ENCODE data around the gene GSTA1.
"Not testable (repeated sequence)": the region's sequence is repeated elsewhere in the genome, so short reads cannot be mapped to it uniquely, and the experiment has no call there.

The GSTA1 gene

GRCh38 chr6:52753137-52753536, 50.5 kb downstream of the GSTA1 start:
- DNase-seq, result not testable (repeated sequence)

- DNase-seq, result no peak
Observed at GRCh38 chr6:52752310-52752709, 51.3 kb downstream of the GSTA1 start.

- no peak for DNase-seq
Observed at GRCh38 chr6:52749556-52750152, 54.0 kb downstream of the GSTA1 start.

- DNase-seq, result not testable (repeated sequence)
Observed at GRCh38 chr6:52747301-52747700, 56.3 kb downstream of the GSTA1 start.

GRCh38 chr6:52746213-52746612, 57.4 kb downstream of the GSTA1 start:
- no peak for DNase-seq

- DNase-seq, result no peak
Observed at GRCh38 chr6:52745764-52746201, 57.8 kb downstream of the GSTA1 start.

GRCh38 chr6:52741872-52742271, 61.7 kb downstream of the GSTA1 start:
- DNase-seq, result no peak

All from activated CD8-positive, alpha-beta memory T cell treated with anti-CD3 and anti-CD28 coated beads for 24 hours (primary cell).